Epithelial cell of prostate (primary cell): Measurements from ENCODE around the gene DHX57.
A peak's percentile ranks its signal among the peaks of the same experiment; 100 is the strongest.

Source experiments
- DNase-seq: peaks from one replicate; pipeline ENCODE4 v3.0.0-alpha.2; 2011; ENCODE audit warnings: low read depth, low spot score
- H3K27ac ChIP-seq: fragments of 450-650 bp; 2 replicates; pipeline ENCODE4 v1.5.1; 2017; ENCODE audit warnings: mild to moderate bottlenecking

DHX57 gene, protein sequence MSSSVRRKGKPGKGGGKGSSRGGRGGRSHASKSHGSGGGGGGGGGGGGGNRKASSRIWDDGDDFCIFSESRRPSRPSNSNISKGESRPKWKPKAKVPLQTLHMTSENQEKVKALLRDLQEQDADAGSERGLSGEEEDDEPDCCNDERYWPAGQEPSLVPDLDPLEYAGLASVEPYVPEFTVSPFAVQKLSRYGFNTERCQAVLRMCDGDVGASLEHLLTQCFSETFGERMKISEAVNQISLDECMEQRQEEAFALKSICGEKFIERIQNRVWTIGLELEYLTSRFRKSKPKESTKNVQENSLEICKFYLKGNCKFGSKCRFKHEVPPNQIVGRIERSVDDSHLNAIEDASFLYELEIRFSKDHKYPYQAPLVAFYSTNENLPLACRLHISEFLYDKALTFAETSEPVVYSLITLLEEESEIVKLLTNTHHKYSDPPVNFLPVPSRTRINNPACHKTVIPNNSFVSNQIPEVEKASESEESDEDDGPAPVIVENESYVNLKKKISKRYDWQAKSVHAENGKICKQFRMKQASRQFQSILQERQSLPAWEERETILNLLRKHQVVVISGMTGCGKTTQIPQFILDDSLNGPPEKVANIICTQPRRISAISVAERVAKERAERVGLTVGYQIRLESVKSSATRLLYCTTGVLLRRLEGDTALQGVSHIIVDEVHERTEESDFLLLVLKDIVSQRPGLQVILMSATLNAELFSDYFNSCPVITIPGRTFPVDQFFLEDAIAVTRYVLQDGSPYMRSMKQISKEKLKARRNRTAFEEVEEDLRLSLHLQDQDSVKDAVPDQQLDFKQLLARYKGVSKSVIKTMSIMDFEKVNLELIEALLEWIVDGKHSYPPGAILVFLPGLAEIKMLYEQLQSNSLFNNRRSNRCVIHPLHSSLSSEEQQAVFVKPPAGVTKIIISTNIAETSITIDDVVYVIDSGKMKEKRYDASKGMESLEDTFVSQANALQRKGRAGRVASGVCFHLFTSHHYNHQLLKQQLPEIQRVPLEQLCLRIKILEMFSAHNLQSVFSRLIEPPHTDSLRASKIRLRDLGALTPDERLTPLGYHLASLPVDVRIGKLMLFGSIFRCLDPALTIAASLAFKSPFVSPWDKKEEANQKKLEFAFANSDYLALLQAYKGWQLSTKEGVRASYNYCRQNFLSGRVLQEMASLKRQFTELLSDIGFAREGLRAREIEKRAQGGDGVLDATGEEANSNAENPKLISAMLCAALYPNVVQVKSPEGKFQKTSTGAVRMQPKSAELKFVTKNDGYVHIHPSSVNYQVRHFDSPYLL (N-terminal part only)

DNA sequence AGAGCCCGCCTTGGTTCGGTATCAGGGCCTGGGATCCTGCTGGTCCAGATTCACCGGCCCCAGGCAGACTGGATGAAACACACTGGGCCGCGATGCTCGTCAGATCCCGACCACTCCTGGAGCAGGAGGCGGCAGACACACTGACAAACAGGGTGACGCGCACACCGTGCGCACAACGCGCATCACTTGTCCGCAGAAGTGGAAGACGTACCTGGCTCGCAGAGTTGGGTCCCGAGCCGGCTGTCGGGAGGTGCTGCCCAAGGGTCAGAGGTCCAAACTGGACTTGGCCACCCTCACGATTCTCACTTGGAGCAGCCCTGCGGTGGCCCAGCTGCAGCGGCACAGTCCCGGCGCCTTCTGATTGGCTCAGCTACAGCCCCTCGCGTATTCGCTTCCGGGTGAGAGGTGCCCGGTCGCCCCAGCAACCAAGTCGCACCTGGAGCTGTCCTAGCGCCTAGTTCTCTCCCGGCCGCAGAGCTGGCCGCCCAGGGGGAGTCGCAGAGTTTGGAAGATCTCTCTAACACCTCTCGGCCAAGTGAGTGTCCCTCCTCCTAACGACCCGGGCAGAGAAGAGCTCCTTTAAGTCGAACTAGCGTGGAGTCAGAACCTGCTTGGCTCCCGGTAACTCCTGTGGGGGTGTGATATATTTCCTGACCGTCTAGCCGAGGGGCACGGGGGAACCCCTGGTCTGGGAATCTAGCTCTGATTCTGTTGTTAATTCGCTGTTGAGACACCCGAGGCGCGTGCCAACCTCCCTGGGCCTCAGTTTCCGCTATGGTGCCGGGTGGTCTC lies at the start of gene DHX57, which contains the start of gene MORN2:
Gene DHX57 (minus strand): TSS at position 359 of the 792 bp plus-strand sequence. CDS start 7,529 bp downstream, outside the sequence.
Gene MORN2 (plus strand): TSS at position 401 of the 792 bp plus-strand sequence.
- DNase-seq, result peak; percentile 20
- peak within 1 kb of the TSS; percentile 28 for H3K27ac ChIP-seq

DNA sequence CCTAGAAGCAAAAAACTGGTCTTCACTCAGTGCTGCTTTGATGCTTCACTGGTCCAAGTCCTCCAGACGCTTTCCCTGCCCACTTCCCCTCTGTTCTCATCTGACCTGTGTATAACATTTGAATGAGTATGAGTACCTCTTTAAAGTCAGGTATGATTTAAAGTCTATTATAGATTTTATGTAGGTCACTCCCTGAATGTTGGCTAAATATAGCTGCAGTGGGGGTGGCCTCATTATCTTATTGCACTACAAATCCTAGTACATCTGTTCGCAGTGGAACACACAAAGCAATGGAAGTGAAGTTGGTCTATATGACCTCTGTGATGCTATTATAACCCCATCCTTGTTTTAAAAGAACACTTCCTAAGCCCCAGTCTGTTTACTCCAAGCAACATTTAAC lies 47.2 kb upstream of the DHX57 start:
- DNase-seq, result no peak
- H3K27ac ChIP-seq, result no peak overlapping the region

DNA sequence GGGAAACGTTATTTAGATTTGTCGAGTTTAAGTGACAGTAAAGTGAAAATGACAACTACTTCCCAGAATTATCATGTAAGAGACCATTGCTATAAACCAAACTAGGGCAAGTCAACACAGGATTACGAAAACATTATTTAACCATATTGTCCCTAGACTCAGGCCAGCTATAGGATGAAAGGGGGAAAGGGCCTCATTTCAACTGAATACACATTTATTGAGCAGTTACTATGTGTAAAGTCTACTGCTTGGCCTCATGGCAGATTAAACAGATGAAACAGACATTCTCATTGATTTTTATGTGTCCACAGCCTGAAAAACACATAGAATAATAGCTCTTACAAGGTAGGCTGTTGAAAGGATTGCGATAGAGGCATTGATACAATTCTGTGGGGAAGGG lies 46.7 kb upstream of the DHX57 start:
- H3K27ac ChIP-seq, result no peak overlapping the region
- DNase-seq, result no peak

DNA sequence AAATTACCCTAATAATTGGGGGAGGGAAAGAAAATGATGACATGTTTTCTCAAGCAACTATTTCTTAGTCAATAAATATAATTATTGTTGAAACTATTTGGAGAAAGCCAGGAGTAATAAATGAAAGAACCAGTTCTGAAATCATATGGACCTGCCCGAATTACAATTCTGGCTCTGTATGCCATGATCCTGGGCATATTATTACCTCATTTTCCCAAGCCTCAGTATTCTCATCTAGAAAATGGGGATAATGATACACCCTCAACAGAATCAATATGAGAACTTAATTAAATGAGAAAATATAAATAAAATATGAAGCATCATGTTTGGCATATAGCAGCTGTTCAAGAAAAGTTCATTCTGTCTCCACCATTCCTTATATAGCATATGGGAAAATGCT lies 36.9 kb upstream of the DHX57 start:
- DNase-seq, result no peak
- H3K27ac ChIP-seq, result no peak overlapping the region

DNA sequence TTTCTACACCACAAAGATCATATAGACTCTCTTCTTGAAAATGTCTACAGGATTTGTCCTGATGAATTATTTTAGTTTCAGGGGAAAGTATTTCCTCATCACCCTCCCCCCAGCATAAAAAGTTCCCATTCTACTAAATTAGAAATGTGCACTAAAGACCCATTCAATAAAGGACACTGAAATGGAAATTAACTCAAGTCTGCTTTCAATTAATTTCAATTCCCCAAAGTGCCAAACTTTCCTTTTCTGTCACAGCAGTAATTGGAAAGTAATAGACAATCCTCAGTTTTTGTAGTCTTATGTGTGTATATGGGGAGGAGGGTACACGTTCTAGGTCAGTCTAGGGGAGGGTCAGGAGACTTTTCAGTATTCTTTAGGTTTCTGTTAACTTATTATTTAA lies 35.5 kb upstream of the DHX57 start:
- no peak for DNase-seq
- no peak overlapping the region for H3K27ac ChIP-seq

DNA sequence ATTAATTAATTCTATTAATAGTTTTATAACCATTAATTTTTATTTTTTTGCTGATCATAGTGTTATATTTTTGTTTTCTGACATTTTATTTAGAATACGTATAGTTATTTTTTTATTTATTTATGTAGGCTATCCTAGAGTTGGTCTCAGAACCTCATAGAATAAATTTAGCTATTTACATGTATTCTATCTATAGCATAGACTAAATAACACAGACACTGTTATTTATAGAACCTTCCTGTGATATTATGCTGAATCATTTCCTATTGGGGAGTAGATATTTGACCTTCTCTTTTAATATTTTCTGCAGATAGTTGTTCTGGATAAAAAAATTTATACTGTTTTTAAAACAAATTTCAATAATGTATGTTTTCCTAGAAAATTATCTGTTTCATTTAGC lies 34.1 kb upstream of the DHX57 start:
- no peak overlapping the region for H3K27ac ChIP-seq
- no peak for DNase-seq

DNA sequence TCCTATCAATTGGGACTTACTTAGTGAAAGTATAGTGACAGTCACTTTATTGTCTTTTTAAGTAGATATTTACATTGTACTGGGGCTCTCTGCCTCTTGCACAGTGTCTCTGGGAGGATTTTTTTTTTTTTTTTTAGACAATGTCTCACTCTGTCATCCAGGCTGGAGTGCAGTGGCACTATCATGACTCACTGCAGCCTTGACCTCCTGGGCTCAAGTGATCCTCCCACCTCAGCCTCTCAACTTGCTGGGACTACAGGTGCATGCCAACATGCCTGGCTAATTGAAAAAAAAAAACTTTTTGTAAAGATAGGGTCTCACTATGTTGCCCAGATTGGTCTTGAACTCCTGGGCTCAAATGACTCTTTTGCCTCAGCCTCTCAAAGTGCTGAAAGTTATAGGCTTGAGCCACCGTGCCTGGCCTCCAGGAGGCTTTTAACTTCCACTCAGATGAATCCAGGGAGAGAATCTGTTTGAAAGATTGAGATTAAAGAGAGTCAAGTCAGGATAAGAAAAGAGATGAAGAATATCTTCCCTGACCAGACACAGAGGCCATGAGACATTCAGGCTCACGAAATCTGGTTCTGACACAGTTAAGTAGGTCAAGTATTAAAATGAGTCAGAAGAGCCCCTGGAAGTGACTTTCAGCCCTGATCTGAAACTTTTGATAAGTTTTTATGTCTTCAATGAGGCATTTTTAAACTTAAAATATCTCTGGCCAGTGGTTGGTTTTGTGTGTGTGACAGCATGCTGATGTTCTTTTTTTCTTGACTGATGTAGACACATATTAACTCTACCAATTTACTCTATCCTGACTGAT lies 32.2 kb upstream of the DHX57 start:
- no peak for DNase-seq

DNA sequence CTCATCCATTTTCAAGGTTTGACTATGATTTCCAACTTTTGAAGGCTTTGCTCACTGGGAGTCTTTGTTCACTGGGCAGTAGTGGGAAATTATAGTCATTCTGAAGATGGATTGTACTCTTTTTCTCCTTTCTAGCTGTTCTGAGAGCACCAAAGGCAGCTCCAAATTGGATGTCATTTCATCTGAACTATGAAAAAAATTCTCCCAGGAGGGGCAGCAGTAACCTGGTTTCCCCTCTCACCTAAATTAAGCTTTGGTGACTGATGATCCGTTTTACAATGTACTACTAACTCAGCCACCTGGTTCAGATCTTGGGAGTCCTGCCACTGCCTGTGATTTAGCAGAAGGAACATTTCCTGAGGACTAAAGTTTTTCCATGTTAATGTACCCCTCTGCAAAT lies 31.5 kb upstream of the DHX57 start:
- no peak overlapping the region for H3K27ac ChIP-seq
- no peak for DNase-seq

More for the DNA sequence above, 32.2 kb upstream of the DHX57 start:
- no peak overlapping the region for H3K27ac ChIP-seq

DNA sequence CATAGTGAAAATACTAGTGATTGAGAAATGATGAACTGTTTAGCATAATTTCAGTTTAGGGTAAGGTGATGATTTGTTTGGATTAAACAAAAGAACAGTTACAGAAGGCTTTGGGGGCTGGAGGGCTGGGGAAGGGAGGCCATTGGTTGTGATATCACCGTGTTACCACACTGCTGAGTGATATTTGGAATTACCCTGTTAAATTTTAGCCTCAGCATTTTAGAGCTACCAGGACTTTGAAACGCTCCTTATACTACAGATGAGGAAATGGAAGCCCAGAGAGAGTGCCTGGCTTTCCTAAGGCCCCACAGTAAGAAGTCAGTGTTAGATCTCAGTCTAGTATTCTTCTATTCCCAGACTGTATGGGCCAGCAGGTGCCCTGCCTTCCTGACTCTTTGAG lies 29.5 kb upstream of the DHX57 start:
- H3K27ac ChIP-seq, result no peak overlapping the region
- no peak for DNase-seq

DNA sequence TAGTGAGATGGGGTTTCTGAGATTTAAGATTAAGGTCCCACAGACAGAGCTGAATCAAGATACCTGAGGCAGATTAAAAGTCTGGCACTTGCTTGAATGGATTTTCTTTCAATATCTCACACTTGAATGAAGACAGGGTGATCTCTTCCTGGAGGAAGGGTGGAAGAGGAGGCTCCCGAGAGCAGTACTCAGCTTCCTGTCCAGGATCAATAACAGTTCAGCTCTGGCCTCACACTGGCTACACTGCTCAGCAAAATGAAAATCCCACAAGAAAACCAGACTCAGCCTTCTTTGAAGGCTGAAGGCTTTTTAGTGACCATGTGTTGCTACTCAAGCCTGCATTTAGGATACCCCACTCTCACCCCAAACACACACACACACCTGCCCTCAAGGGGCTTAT lies 25.0 kb upstream of the DHX57 start:
- no peak for DNase-seq

DNA sequence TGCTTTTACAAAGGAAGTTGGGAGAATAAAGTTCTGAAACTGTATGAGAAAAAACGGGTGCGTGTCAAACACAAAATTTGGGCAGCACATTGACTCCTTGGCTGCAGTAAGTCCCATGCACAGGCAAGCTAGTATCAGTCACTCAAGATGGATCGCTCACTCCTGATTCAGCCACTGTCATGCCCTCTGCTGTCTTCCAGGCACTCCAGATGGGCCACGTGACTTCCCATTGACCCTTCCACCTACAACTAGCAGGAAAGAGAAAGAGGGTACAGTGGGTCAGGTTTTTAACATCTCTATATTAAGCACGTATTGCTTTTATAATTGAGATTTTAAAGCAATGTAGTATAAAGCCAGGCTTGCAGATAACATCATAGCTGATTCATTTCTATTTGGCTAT lies 22.5 kb upstream of the DHX57 start:
- no peak overlapping the region for H3K27ac ChIP-seq
- DNase-seq, result no peak

More for the DNA sequence above, 25.0 kb upstream of the DHX57 start:
- H3K27ac ChIP-seq, result no peak overlapping the region

DNA sequence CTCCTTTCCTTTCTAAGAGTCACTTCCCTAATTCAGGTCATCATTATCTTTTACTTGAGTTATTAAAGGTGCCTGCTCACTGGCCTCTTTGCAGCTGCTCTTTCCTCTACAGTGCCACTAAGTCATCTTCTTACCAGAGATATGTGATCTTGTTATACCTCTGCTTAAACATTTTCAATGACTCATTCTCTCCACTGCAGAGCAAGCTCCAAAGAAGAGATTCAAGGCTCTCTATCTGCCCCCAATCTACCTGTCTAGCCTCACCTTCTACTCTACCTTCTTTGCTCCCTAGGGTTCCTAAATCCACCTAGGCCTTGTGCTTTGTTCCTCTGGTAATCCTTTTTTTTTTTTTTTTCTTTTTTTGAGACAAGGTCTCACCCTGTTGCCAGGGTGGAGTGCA lies 17.1 kb upstream of the DHX57 start:
- no peak overlapping the region for H3K27ac ChIP-seq
- DNase-seq, result no peak

DNA sequence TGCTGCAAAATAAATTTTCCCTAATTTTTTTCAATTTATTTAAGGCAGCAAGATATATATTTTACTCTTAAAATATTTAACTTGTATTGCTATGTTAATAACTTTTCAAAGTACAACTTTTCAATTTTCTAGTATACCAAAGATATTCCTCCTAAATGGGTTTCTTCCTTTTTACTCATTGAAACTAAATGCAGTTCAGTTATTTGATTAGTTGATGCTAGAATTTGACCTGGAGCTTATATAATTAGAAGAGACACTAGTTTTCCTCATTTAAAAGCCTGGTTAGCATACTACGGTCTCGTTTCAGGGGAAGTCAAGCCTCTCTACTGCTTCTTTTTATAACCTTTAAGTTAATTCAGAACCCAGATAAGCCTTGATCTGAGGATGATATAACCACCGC lies 13.8 kb upstream of the DHX57 start, which contains the start of gene ARHGEF33:
Gene ARHGEF33 (plus strand): TSS at position 301 of the 400 bp plus-strand sequence. CDS start 29,573 bp downstream, outside the sequence.
- no peak for DNase-seq
- H3K27ac ChIP-seq, result no peak within 1 kb of the TSS

DNA sequence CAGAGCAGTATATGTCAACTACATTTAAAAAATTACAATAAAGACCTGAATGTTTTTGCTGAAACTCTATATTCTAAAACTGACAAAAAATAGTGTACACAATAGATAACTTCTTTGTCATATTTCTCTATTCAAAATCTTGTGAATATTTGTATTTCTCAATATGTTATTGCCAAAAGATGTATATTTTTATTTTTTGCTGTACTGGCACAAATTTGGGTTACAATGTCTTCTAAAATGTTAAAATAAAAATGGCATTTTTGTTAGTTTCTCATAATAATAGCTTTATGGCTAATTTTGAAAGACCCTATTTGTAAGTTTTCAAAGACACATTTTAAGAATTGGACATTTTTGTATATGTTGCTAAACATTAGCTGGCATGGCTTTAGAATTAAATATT lies 13.3 kb upstream of the DHX57 start:
- DNase-seq, result no peak
- no peak overlapping the region for H3K27ac ChIP-seq

DNA sequence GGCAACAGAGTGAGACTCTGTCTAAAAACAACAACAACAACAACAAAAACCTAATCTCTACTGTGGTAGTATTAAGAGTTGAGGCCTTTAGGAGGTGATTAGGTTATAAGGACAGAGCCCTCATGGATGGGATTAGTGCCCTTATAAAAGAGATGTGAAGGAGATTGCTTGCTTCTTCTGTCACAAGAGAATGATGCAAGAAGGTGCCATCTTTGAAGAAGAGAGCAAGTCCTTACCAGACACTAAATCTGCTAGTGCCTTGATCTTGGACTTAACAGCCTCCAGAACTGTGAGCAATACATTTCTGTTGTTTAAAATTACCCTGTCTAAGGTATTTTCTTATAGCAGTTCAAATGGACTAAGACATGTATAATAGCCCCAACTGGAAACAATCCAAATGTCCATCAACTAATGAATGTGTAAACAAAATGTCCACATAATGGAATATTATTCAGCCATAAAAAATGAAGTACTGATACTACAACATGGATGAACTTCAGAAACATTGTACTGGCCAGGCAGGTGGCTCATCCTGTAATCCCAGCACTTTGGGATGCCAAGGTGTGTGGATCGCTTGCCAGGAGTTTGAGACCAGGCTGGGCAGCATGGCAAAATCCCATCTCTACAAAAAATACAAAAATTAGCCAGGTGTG lies 12.3 kb upstream of the DHX57 start:
- H3K27ac ChIP-seq, result no peak overlapping the region
- DNase-seq, result no peak

DNA sequence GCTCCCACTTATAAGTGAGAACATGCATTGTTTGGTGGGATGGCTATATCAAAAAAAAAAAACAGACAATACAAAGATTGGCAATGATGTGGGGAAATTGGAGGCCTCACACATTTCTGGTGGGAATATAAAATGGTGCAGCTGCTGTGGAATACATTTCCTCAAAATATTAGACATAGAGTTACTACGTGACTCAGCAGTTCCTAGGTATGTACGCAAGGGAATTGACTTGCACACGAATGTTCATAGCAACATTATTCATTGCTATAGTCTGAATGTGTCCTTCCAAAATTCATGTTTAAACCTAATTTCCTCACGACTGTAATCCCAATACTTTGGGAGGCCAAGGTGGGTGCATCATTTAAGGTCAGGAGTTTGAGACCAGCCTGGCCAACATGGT lies 11.6 kb upstream of the DHX57 start:
- no peak overlapping the region for H3K27ac ChIP-seq
- DNase-seq, result no peak

DNA sequence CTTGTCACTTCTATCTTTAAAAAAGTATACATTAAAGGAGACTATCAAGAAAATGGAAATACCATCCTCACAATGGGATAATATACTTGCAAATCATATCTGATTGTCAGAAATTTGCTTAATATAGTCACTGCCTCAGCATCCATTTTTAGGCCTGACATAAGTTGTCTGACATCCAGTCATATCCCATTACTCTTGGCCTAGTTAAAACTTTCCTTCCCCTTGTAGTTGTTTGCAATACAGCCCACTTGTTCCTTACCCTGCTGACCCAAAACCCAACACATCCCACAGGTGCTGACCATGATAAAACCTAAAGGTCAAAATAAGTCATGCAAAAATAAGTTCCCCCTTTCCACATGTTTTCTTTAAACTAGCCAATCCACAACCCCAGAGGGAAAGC lies 10.3 kb upstream of the DHX57 start:
- DNase-seq, result no peak

DNA sequence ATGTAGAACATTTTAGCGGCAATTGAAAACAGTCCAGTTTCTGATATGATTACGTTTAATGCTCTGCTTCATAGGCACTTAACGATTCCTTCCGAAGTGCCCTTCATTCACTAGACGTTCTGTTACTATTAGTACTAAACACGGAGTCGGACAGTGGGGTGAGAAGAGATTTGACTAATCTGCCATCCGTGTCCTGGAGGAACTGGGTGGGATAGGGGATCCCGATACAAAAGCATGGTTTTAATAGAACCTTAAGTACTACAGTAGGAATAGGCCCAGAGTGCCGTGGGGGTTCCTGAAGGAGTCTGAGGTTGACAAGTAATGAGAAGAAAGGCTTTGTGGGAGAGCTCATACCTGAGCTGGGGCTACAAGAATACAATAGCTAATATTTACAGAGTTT lies 673 bp upstream of the DHX57 start:
- H3K27ac ChIP-seq, result no peak overlapping the region
- no peak for DNase-seq

More for the DNA sequence above, 10.3 kb upstream of the DHX57 start:
- H3K27ac ChIP-seq, result no peak overlapping the region
